GM12878 (cell line): ENCODE results near the gene DDIT3. TPM values are rescaled to one million over a fixed set of nuclear protein-coding genes. Genes with fewer than 3 reads are reported as not detected.

ENCODE experiments used
- ATAC-seq: fragments of 200-7000 bp; cut with Tn5 transposase; 3 replicates; pipeline ENCODE4 v1.9.1; 2020; ENCODE audit warnings: mild to moderate bottlenecking, moderate library complexity
- BruUV-seq: library from RNA; stranded (reverse); fragments of 400-500 nt; replicated peaks from 2 replicates; lab custom pipeline; 2021; lab: Mats Ljungman, UMichigan
- CTCF ChIA-PET: fragments of 300-600 bp; sonication (Branson Sonifier 250); formaldehyde crosslinking; extraction: SDS; loops from one replicate; lab custom pipeline; 2021; ENCODE audit warnings: inconsistent platforms; lab: Yijun Ruan, JAX
- POLR2A ChIA-PET: fragments of 350-600 bp; formaldehyde crosslinking; extraction: SDS; loops from one replicate; lab custom pipeline; 2021; ENCODE audit warnings: inconsistent platforms; lab: Charles Lee
- RAD21 ChIA-PET: fragments of 300-600 bp; sonication (Branson Sonifier 250); formaldehyde crosslinking; loops from one replicate; lab custom pipeline; 2023; ENCODE audit warnings: antibody characterized with exemption; ENCODE audit not compliant: unreplicated experiment; lab: Charles Lee
- SMC1A ChIA-PET: fragments of 300-600 bp; sonication (Branson Sonifier 250); formaldehyde crosslinking; loops from one replicate; lab custom pipeline; 2023; ENCODE audit not compliant: unreplicated experiment, uncharacterized antibody; lab: Charles Lee
- DNase-seq: peaks from one replicate; pipeline ENCODE4 v3.0.0-alpha.2; 2011; ENCODE audit warnings: low read depth, low spot score
- FAIRE-seq: peaks from 3 replicates; lab custom pipeline; 2011; peaks lifted over from hg19 to GRCh38; lab: Jason Lieb, UNC
- H2AFZ ChIP-seq: 2 replicates; pipeline ENCODE4 v1.6.0; 2011; ENCODE audit warnings: low read depth, low read length, control low read depth; ENCODE audit not compliant: control insufficient read depth
- H3K27ac ChIP-seq: 2 replicates; pipeline ENCODE4 v1.5.1; 2011; ENCODE audit warnings: control low read depth; ENCODE audit not compliant: control insufficient read depth, insufficient read depth
- H3K27me3 ChIP-seq, 2 experiments: replicated peaks in 1 of 2; 2 replicates each; pipeline versions ENCODE4 v1.6.0 to v1.6.1; 2011; ENCODE audit warnings: low read length in 1 of 2; ENCODE audit not compliant: control insufficient read depth in 2 of 2, insufficient read depth in 2 of 2
- H3K36me3 ChIP-seq, 2 experiments: 2 replicates each; pipeline ENCODE4 v1.5.1; 2011; ENCODE audit warnings: low read length in 1 of 2; ENCODE audit not compliant: control insufficient read depth in 2 of 2, insufficient read depth in 2 of 2
- H3K4me1 ChIP-seq: 2 replicates; pipeline ENCODE4 v1.6.1; 2011; ENCODE audit warnings: mild to moderate bottlenecking, low read length, moderate library complexity, mixed read lengths; ENCODE audit not compliant: control insufficient read depth, insufficient read depth
- H3K4me2 ChIP-seq: 2 replicates; pipeline ENCODE4 v1.6.0; 2011; ENCODE audit warnings: control low read depth; ENCODE audit not compliant: control insufficient read depth, insufficient read depth
- H3K4me3 ChIP-seq: fragments of 200-600 bp; sonication (generic); 2 replicates; pipeline ENCODE4 v1.5.1; 2016
- H3K79me2 ChIP-seq: 2 replicates; pipeline ENCODE4 v1.6.0; 2011; ENCODE audit warnings: low read length; ENCODE audit not compliant: control insufficient read depth, insufficient read depth
- H3K9ac ChIP-seq: 2 replicates; pipeline ENCODE4 v1.8.0; 2011; ENCODE audit warnings: low read length, control low read depth, mixed read lengths; ENCODE audit not compliant: control insufficient read depth, insufficient read depth
- H3K9me3 ChIP-seq: replicated peaks from 3 replicates; pipeline ENCODE4 v1.5.1; 2011; ENCODE audit warnings: mild to moderate bottlenecking, low read length; ENCODE audit not compliant: control insufficient read depth, insufficient read depth
- H4K20me1 ChIP-seq: 2 replicates; pipeline ENCODE4 v1.6.0; 2011; ENCODE audit not compliant: control insufficient read depth, insufficient read depth
- ATF7 ChIP-seq: fragments of 450-650 bp; IDR thresholded peaks from 2 replicates; pipeline ENCODE4 v1.6.1; 2016; ENCODE audit warnings: low read depth, mild to moderate bottlenecking
- BHLHE40 ChIP-seq, 2 experiments: fragments of 450-650 bp in 1 of 2; IDR thresholded peaks; 2 replicates each; pipeline ENCODE4 v1.6.1; 2011 to 2017; ENCODE audit warnings: low read depth in 2 of 2, borderline replicate concordance in 1 of 2, improper control_type of control experiment in 1 of 2, low read length in 1 of 2, mild to moderate bottlenecking in 1 of 2
- BRCA1 ChIP-seq: IDR thresholded peaks from 2 replicates; pipeline ENCODE4 v1.6.1; 2011; ENCODE audit warnings: low read depth, low read length, improper control_type of control experiment
- HDAC6 ChIP-seq: fragments of 200-600 bp; sonication (generic); IDR thresholded peaks from one replicate; pipeline ENCODE4 v1.8.0; 2017; ENCODE audit warnings: antibody characterized with exemption; ENCODE audit not compliant: unreplicated experiment
- SUZ12 ChIP-seq: fragments of 200-600 bp; sonication (generic); IDR thresholded peaks from one replicate; pipeline ENCODE4 v1.6.1; 2018; ENCODE audit warnings: antibody characterized with exemption, mild to moderate bottlenecking; ENCODE audit not compliant: unreplicated experiment
- TAF1 ChIP-seq: IDR thresholded peaks from 2 replicates; pipeline ENCODE4 v1.6.1; 2011; ENCODE audit warnings: mild to moderate bottlenecking, low read depth, low read length, borderline replicate concordance
- YBX1 ChIP-seq: fragments of 450-650 bp; IDR thresholded peaks from 2 replicates; pipeline ENCODE4 v1.6.1; 2016; ENCODE audit warnings: antibody characterized with exemption
- ZNF622 ChIP-seq: fragments of 450-650 bp; IDR thresholded peaks from 2 replicates; pipeline ENCODE4 v1.6.1; 2017; ENCODE audit warnings: mild to moderate bottlenecking, inconsistent platforms
- WGBS: methylation state at CpG from one replicate; pipeline ENCODE4 v1.1.6; 2016; ENCODE audit warnings: low lambda C conversion rate; ENCODE audit not compliant: insufficient replicate concordance, insufficient coverage; ENCODE audit errors: missing lambda C conversion rate; 5-methylcytosine and 5-hydroxymethylcytosine counted together
- in situ Hi-C: fragments of 300-500 bp; cut with MboI; formaldehyde crosslinking; loops from 9 replicates; pipeline ENCODE4 v1.14.3; 2018; ENCODE audit warnings: mixed read lengths
- intact Hi-C: fragments of 100-400 bp; cut with micrococcal nuclease; formaldehyde crosslinking; loops from one replicate; pipeline ENCODE4 v1.14.2; 2022; ENCODE audit not compliant: unreplicated experiment
- polyA plus RNA-seq, 11 experiments: library from polyadenylated mRNA; depleted of rRNA in 4 of 11; unstranded in 6 of 11; stranded (reverse) in 5 of 11; fragments of >200 nt; fragmentation: Nextera tagmentation in 4 of 11; fragmentation: Illumina TruSeq in 1 of 11; extraction: Ambion mirVana in 4 of 11; extraction: Trizol in 1 of 11; gene quantifications; 1 replicate in 1 of 11; 2 replicates in 10 of 11; pipeline versions ENCODE4 v1.2.1 to v1.2.3, GENCODE V29; 2011 to 2016; ENCODE audit warnings: inconsistent platforms in 2 of 11, missing spikeins in 2 of 11, low read depth in 1 of 11
- total RNA-seq, 4 experiments: library from RNA; depleted of rRNA in 3 of 4; stranded (reverse); fragments of >200 nt in 3 of 4; fragmentation: Illumina TruSeq in 1 of 4; extraction: Trizol in 1 of 4; gene quantifications; 2 replicates each; pipeline versions ENCODE4 v1.2.1 to v1.2.3, GENCODE V29; 2013 to 2021
- TF ChIP-seq, protein P1 (sequence below): fragments of 450-650 bp; IDR thresholded peaks from 2 replicates; pipeline ENCODE4 v1.6.1; 2014; ENCODE audit warnings: mild to moderate bottlenecking
- TF ChIP-seq, protein P2 (sequence below): fragments of 450-650 bp; IDR thresholded peaks from 2 replicates; pipeline ENCODE4 v1.6.1; 2017; ENCODE audit warnings: mild to moderate bottlenecking, low read depth, inconsistent platforms; ENCODE audit not compliant: poor library complexity, severe bottlenecking
- TF ChIP-seq, protein P3 (sequence below): IDR thresholded peaks from 2 replicates; pipeline ENCODE4 v1.6.1; 2011; ENCODE audit warnings: borderline replicate concordance, low read depth, mild to moderate bottlenecking, moderate library complexity, low read length; ENCODE audit not compliant: insufficient read depth, poor library complexity, severe bottlenecking
- TF ChIP-seq, protein P4 (sequence below): fragments of 450-650 bp; IDR thresholded peaks from 2 replicates; pipeline ENCODE4 v1.6.1; 2017; ENCODE audit warnings: antibody characterized with exemption, mild to moderate bottlenecking, moderate library complexity

Gene DDIT3
- total and polyA plus RNA-seq, 10 of the 15 experiments (the other 5 are each of a cell fraction or from before 2014, with no cell fraction given) = 9.2 to 28.9 (median 15.5) TPM

DNA sequence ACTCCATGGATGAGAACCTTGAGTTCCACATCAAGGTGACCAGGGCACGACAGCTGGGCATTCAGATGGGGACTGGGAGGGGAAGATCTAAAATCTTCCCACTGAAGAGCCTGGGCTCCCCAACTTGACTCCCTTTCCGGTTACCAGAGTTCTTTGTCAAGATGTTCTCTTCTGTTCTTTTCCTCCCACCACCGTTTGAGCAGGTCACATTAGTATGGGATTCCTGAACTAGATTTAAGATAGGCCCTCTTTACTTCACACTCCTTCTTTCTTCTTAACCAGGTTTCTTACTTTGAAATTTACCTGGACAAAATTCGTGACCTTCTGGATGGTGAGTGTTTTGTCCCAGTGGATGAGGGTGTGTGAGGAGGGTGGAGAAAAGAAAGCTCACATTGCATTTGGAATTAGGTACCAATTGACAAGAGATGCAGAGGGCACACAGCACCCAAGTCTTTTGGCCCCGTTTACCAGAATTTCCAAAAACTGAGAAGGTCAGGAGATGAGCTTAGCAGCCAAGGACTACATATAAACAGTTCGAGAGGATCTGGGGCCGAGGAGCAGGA is 43.9 kb upstream of the DDIT3 start (continued):
- TF ChIP-seq YBX1 (no peak), BRCA1 (no peak)
- TF ChIP-seq, all 136 proteins: peak for 0

DNA sequence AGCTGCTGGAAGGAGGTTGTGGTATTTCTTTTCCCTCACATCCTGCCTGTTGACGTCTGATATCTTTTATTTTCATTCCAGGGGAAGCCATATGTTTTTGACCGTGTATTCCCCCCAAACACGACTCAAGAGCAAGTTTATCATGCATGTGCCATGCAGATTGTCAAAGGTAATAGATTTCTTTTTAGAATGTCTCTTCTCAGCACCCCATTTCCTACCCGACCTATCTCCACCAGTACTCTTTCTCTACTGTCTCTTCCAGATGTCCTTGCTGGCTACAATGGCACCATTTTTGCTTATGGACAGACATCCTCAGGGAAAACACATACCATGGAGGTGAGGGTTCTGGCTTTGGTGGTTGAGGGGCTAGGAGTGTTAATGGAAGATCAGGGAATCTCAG is 43.0 kb upstream of the DDIT3 start:
- H3K4me3 ChIP-seq = no peak overlapping the region
- H3K79me2 ChIP-seq = no peaks in the 10 kb centered on the region
- ATAC-seq (no peak), DNase-seq (no peak), FAIRE-seq (no peak)
- SMC1A ChIA-PET = no interaction called here
- H3K4me1 ChIP-seq = no peaks in the 10 kb centered on the region
- no peaks in the 10 kb centered on the region for H4K20me1 ChIP-seq
- no peak overlapping the region for H3K4me2 ChIP-seq
- H3K9me3 ChIP-seq = no peaks in the 10 kb centered on the region
- H3K9ac ChIP-seq = no peak overlapping the region
- in situ Hi-C loops = no loop called here
- BruUV-seq = no TSS peak
- CTCF ChIA-PET = no interaction called here
- no peak overlapping the region for H2AFZ ChIP-seq
- RAD21 ChIA-PET = no interaction called here
- TF ChIP-seq, protein P1, sequence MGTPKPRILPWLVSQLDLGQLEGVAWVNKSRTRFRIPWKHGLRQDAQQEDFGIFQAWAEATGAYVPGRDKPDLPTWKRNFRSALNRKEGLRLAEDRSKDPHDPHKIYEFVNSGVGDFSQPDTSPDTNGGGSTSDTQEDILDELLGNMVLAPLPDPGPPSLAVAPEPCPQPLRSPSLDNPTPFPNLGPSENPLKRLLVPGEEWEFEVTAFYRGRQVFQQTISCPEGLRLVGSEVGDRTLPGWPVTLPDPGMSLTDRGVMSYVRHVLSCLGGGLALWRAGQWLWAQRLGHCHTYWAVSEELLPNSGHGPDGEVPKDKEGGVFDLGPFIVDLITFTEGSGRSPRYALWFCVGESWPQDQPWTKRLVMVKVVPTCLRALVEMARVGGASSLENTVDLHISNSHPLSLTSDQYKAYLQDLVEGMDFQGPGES = no peak
- TF ChIP-seq, protein P2, sequence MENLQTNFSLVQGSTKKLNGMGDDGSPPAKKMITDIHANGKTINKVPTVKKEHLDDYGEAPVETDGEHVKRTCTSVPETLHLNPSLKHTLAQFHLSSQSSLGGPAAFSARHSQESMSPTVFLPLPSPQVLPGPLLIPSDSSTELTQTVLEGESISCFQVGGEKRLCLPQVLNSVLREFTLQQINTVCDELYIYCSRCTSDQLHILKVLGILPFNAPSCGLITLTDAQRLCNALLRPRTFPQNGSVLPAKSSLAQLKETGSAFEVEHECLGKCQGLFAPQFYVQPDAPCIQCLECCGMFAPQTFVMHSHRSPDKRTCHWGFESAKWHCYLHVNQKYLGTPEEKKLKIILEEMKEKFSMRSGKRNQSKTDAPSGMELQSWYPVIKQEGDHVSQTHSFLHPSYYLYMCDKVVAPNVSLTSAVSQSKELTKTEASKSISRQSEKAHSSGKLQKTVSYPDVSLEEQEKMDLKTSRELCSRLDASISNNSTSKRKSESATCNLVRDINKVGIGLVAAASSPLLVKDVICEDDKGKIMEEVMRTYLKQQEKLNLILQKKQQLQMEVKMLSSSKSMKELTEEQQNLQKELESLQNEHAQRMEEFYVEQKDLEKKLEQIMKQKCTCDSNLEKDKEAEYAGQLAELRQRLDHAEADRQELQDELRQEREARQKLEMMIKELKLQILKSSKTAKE = no peak
- TF ChIP-seq ZNF622 (no peak), TAF1 (no peak), SUZ12 (no peak), BHLHE40 (IDR thresholded peaks at IDR 0.05; ENCODE audit: borderline replicate concordance in 1 of 2, low read depth in 2 of 2, low read length in 1 of 2) (no peak), ATF7 (no peak), HDAC6 (no peak)
- TF ChIP-seq, protein P3, sequence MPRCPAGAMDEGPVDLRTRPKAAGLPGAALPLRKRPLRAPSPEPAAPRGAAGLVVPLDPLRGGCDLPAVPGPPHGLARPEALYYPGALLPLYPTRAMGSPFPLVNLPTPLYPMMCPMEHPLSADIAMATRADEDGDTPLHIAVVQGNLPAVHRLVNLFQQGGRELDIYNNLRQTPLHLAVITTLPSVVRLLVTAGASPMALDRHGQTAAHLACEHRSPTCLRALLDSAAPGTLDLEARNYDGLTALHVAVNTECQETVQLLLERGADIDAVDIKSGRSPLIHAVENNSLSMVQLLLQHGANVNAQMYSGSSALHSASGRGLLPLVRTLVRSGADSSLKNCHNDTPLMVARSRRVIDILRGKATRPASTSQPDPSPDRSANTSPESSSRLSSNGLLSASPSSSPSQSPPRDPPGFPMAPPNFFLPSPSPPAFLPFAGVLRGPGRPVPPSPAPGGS = no peak
- TF ChIP-seq, protein P4, sequence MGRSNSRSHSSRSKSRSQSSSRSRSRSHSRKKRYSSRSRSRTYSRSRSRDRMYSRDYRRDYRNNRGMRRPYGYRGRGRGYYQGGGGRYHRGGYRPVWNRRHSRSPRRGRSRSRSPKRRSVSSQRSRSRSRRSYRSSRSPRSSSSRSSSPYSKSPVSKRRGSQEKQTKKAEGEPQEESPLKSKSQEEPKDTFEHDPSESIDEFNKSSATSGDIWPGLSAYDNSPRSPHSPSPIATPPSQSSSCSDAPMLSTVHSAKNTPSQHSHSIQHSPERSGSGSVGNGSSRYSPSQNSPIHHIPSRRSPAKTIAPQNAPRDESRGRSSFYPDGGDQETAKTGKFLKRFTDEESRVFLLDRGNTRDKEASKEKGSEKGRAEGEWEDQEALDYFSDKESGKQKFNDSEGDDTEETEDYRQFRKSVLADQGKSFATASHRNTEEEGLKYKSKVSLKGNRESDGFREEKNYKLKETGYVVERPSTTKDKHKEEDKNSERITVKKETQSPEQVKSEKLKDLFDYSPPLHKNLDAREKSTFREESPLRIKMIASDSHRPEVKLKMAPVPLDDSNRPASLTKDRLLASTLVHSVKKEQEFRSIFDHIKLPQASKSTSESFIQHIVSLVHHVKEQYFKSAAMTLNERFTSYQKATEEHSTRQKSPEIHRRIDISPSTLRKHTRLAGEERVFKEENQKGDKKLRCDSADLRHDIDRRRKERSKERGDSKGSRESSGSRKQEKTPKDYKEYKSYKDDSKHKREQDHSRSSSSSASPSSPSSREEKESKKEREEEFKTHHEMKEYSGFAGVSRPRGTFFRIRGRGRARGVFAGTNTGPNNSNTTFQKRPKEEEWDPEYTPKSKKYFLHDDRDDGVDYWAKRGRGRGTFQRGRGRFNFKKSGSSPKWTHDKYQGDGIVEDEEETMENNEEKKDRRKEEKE = no peak
- no peaks in the 10 kb centered on the region for H3K36me3 ChIP-seq
- intact Hi-C loops = no loop called here
- WGBS = 14% methylated on average over 4 of the region's 4 CpGs
- POLR2A ChIA-PET = no interaction called here
- no peaks in the 10 kb centered on the region for H3K27me3 ChIP-seq
- H3K27ac ChIP-seq = no peak overlapping the region
